H1 (cell line): ENCODE measurements around the gene ASTN1. TPM values are rescaled to one million over a fixed set of nuclear protein-coding genes. Genes with fewer than 3 reads are reported as not detected.

Experiments
- CTCF ChIA-PET: fragments of 300-600 bp; sonication (Branson Sonifier 250); formaldehyde crosslinking; loops from one replicate; lab custom pipeline; 2021; ENCODE audit not compliant: partially characterized antibody; lab: Charles Lee
- POLR2A ChIA-PET: fragments of 300-600 bp; sonication (Branson Sonifier 250); formaldehyde crosslinking; loops from one replicate; lab custom pipeline; 2021; ENCODE audit warnings: inconsistent platforms; ENCODE audit not compliant: partially characterized antibody; lab: Charles Lee
- DNase-seq, 2 experiments: peaks; one replicate each; pipeline versions ENCODE4 v3.0.0 to v3.0.0-alpha.2; 2010 to 2022; ENCODE audit warnings: low spot score in 2 of 2, low read depth in 1 of 2, mixed read lengths in 1 of 2
- FAIRE-seq: peaks from 2 replicates; lab custom pipeline; 2011; peaks lifted over from hg19 to GRCh38; lab: Jason Lieb, UNC
- H2AFZ ChIP-seq: 2 replicates; pipeline ENCODE4 v1.8.1; 2012; ENCODE audit warnings: low read length, inconsistent platforms
- H2AK5ac ChIP-seq: 2 replicates; pipeline ENCODE4 v1.6.1; 2013; ENCODE audit warnings: low read depth, low read length
- H2BK120ac ChIP-seq: replicated peaks from 2 replicates; pipeline ENCODE3; 2013; ENCODE audit warnings: low read depth, low read length, inconsistent platforms
- H2BK12ac ChIP-seq: 2 replicates; pipeline ENCODE4 v1.6.1; 2013; ENCODE audit warnings: low read depth, low read length
- H2BK15ac ChIP-seq: 2 replicates; pipeline ENCODE4 v1.6.1; 2013; ENCODE audit warnings: low read length
- H2BK20ac ChIP-seq: 2 replicates; pipeline ENCODE4 v1.6.1; 2013; ENCODE audit warnings: low read length
- H2BK5ac ChIP-seq: 2 replicates; pipeline ENCODE4 v1.6.1; 2013; ENCODE audit warnings: low read depth, low read length
- H3K14ac ChIP-seq: 2 replicates; pipeline ENCODE4 v1.6.1; 2013; ENCODE audit warnings: inconsistent platforms; ENCODE audit not compliant: insufficient read length
- H3K18ac ChIP-seq: 2 replicates; pipeline ENCODE4 v1.6.1; 2013; ENCODE audit warnings: low read length; ENCODE audit errors: extremely low read depth
- H3K23ac ChIP-seq: 2 replicates; pipeline ENCODE4 v1.6.1; 2013; ENCODE audit warnings: inconsistent platforms; ENCODE audit not compliant: insufficient read length
- H3K23me2 ChIP-seq: 2 replicates; pipeline ENCODE4 v1.6.1; 2013; ENCODE audit warnings: low read depth, low read length
- H3K27ac ChIP-seq: 2 replicates; pipeline ENCODE4 v1.6.1; 2011; ENCODE audit warnings: low read depth, low read length, inconsistent platforms
- H3K27me3 ChIP-seq, 4 experiments: replicated peaks in 1 of 4; 1 replicate in 1 of 4; 2 replicates in 3 of 4; pipeline versions ENCODE4 v1.6.1 to v1.8.1; 2011 to 2013; ENCODE audit warnings: low read length in 3 of 4, mild to moderate bottlenecking in 3 of 4, inconsistent platforms in 2 of 4, mixed read lengths in 2 of 4, moderate library complexity in 1 of 4; ENCODE audit not compliant: control insufficient read depth in 3 of 4, insufficient read depth in 3 of 4; ENCODE audit errors: extremely low read depth in 1 of 4
- H3K36me3 ChIP-seq, 4 experiments: 2 replicates each; pipeline versions ENCODE4 v1.6.1 to v1.8.1; 2011 to 2013; ENCODE audit warnings: mild to moderate bottlenecking in 4 of 4, low read length in 3 of 4, moderate library complexity in 2 of 4, control low read depth in 1 of 4, inconsistent platforms in 1 of 4; ENCODE audit not compliant: insufficient read depth in 4 of 4, control insufficient read depth in 2 of 4
- H3K4ac ChIP-seq: replicated peaks from 2 replicates; pipeline ENCODE3; 2013; ENCODE audit warnings: low read length, low read depth, mixed read lengths, inconsistent platforms; ENCODE audit not compliant: insufficient read length
- H3K4me1 ChIP-seq, 4 experiments: replicated peaks in 1 of 4; 1 replicate in 1 of 4; 2 replicates in 3 of 4; pipeline versions ENCODE4 v1.6.1 to v1.8.1; 2011 to 2013; ENCODE audit warnings: low read length in 3 of 4, inconsistent platforms in 2 of 4, mixed read lengths in 1 of 4; ENCODE audit not compliant: insufficient read depth in 4 of 4, control insufficient read depth in 3 of 4
- H3K4me2 ChIP-seq, 2 experiments: 2 replicates each; pipeline versions ENCODE4 v1.6.1 to v1.8.1; 2011 to 2013; ENCODE audit warnings: low read depth in 2 of 2, low read length in 2 of 2, control low read depth in 1 of 2, inconsistent platforms in 1 of 2, mild to moderate bottlenecking in 1 of 2; ENCODE audit not compliant: insufficient read depth in 1 of 2
- H3K4me3 ChIP-seq, 4 experiments: fragments of 200-600, 300-600 bp in 1 of 4; sonication (generic), shearing (Covaris generic), sonication (Bioruptor Twin) in 1 of 4; 2 replicates each; pipeline versions ENCODE4 v1.5.1 to v1.8.1; 2011 to 2016; ENCODE audit warnings: low read length in 4 of 4, low read depth in 3 of 4, control low read depth in 2 of 4, inconsistent platforms in 2 of 4, mild to moderate bottlenecking in 2 of 4, mixed read lengths in 1 of 4, moderate library complexity in 1 of 4; ENCODE audit not compliant: insufficient read depth in 2 of 4; ENCODE audit errors: extremely low read depth in 1 of 4
- H3K56ac ChIP-seq: replicated peaks from 2 replicates; pipeline ENCODE3; 2013; ENCODE audit warnings: low read depth, mild to moderate bottlenecking, mixed read lengths, low read length, inconsistent platforms; ENCODE audit not compliant: insufficient read length
- H3K79me1 ChIP-seq: 2 replicates; pipeline ENCODE4 v1.6.1; 2013; ENCODE audit warnings: low read depth, low read length, control low read depth
- H3K79me2 ChIP-seq, 2 experiments: 2 replicates each; pipeline versions ENCODE4 v1.6.1 to v1.8.1; 2012 to 2013; ENCODE audit warnings: low read length in 2 of 2, mild to moderate bottlenecking in 2 of 2, inconsistent platforms in 1 of 2; ENCODE audit not compliant: insufficient read depth in 2 of 2, control insufficient read depth in 1 of 2
- H3K9ac ChIP-seq, 4 experiments: replicated peaks in 1 of 4; 1 replicate in 1 of 4; 2 replicates in 3 of 4; pipeline versions ENCODE4 v1.6.1 to v1.8.1; 2011 to 2013; ENCODE audit warnings: low read depth in 3 of 4, low read length in 3 of 4, control low read depth in 2 of 4, mild to moderate bottlenecking in 2 of 4, moderate library complexity in 2 of 4, inconsistent platforms in 1 of 4; ENCODE audit errors: extremely low read depth in 1 of 4
- H3K9me3 ChIP-seq, 2 experiments: 2 replicates each; pipeline versions ENCODE4 v1.6.1 to v1.8.1; 2012 to 2013; ENCODE audit warnings: mild to moderate bottlenecking in 2 of 2, moderate library complexity in 2 of 2, control low read depth in 1 of 2, inconsistent platforms in 1 of 2, low read depth in 1 of 2, low read length in 1 of 2, mixed read lengths in 1 of 2; ENCODE audit not compliant: insufficient read depth in 2 of 2
- H4K20me1 ChIP-seq, 2 experiments: replicated peaks in 1 of 2; 2 replicates each; pipeline versions ENCODE3 to v1.8.1; 2011 to 2013; ENCODE audit warnings: inconsistent platforms in 2 of 2, low read length in 2 of 2, mild to moderate bottlenecking in 1 of 2; ENCODE audit not compliant: insufficient read depth in 2 of 2, control insufficient read depth in 1 of 2
- H4K5ac ChIP-seq: 2 replicates; pipeline ENCODE4 v1.6.1; 2013; ENCODE audit warnings: low read length, low read depth, mixed read lengths, inconsistent platforms; ENCODE audit not compliant: insufficient read length
- H4K8ac ChIP-seq: 2 replicates; pipeline ENCODE4 v1.8.0; 2013; ENCODE audit warnings: mild to moderate bottlenecking, moderate library complexity, low read length, inconsistent platforms; ENCODE audit not compliant: insufficient read depth; ENCODE audit errors: extremely low read depth
- H4K91ac ChIP-seq: replicated peaks from 2 replicates; pipeline ENCODE3; 2013; ENCODE audit warnings: low read length, mixed read lengths, inconsistent platforms; ENCODE audit not compliant: insufficient read length
- POU5F1 ChIP-seq: IDR thresholded peaks from 2 replicates; pipeline ENCODE4 v1.6.1; 2011; ENCODE audit warnings: low read depth, mild to moderate bottlenecking, low read length, moderate library complexity
- RAD21 ChIP-seq, 2 experiments: IDR thresholded peaks in 1 of 2; conservative IDR thresholded peaks in 1 of 2; 2 replicates each; pipeline ENCODE4 v1.6.1; 2011; ENCODE audit warnings: low read depth in 2 of 2, low read length in 2 of 2, improper control_type of control experiment in 1 of 2, inconsistent platforms in 1 of 2, mild to moderate bottlenecking in 1 of 2, moderate library complexity in 1 of 2
- TEAD4 ChIP-seq: IDR thresholded peaks from 2 replicates; pipeline ENCODE4 v1.6.1; 2012; ENCODE audit warnings: low read depth, low read length, inconsistent platforms, mixed read lengths
- WGBS, 2 experiments: shearing (Covaris generic) in 1 of 2; methylation state at CpG; one replicate each; pipeline versions ENCODE4 v1.1.6 to v1.1.7; 2013 to 2015; ENCODE audit warnings: low lambda C conversion rate in 2 of 2, mixed read lengths in 2 of 2, inconsistent platforms in 1 of 2, low coverage in 1 of 2, missing lambda C conversion rate in 1 of 2; ENCODE audit not compliant: insufficient replicate concordance in 2 of 2, insufficient coverage in 1 of 2, insufficient read length in 1 of 2; ENCODE audit errors: extremely low coverage in 1 of 2, missing lambda C conversion rate in 1 of 2; 5-methylcytosine and 5-hydroxymethylcytosine counted together
- polyA plus RNA-seq, 7 experiments: library from polyadenylated mRNA; depleted of rRNA in 3 of 7; stranded (reverse) in 5 of 7; unstranded in 2 of 7; fragments of >200 nt in 5 of 7; fragments of 200-250 nt in 2 of 7; gene quantifications; 1 replicate in 5 of 7; 2 replicates in 1 of 7; 4 replicates in 1 of 7; pipeline versions ENCODE4 v1.2.1 to v1.2.3, GENCODE V29; 2011 to 2013; ENCODE audit warnings: missing spikeins in 2 of 7, mixed read lengths in 2 of 7
- total RNA-seq: library from RNA; stranded (reverse); fragmentation: NEBNext Ultra II Directional; extraction: Animal tissue kit (Norgen Biotek cat#: 25700); gene quantifications from 2 replicates; pipeline ENCODE4 v1.2.1, GENCODE V29; 2021
- TF ChIP-seq, protein P1 (sequence below), 3 experiments: IDR thresholded peaks; 1 replicate in 2 of 3; 2 replicates in 1 of 3; pipeline versions ENCODE4 v1.5.1 to v1.6.1; 2011; ENCODE audit warnings: low read length in 3 of 3, mild to moderate bottlenecking in 3 of 3, inconsistent platforms in 2 of 3, low read depth in 1 of 3, moderate library complexity in 1 of 3; ENCODE audit not compliant: insufficient read depth in 1 of 3; ENCODE audit errors: control extremely low read depth in 1 of 3

ASTN1 gene
- total and polyA plus RNA-seq, 2 of the 8 experiments (the other 6 are each of a cell fraction or from before 2014, with no cell fraction given): 2.9 to 4.1 TPM

- H3K4me3 ChIP-seq: no peak overlapping the region
- no peak overlapping the region for H2AFZ ChIP-seq
- H3K9me3 ChIP-seq: no peaks in the 10 kb centered on the region
- no peak overlapping the region for H3K4me2 ChIP-seq
- no peaks in the 10 kb centered on the region for H3K36me3 ChIP-seq
- H4K8ac ChIP-seq: no peak overlapping the region
- no peak overlapping the region for H3K4ac ChIP-seq
- WGBS, 2 experiments: 83% methylated on average over 4 of the region's 4 CpGs; no CpG with 5 or more reads in 1 of the 2 experiments
- TF ChIP-seq POU5F1 (no peak), RAD21 (IDR thresholded peaks at IDR 0.05 in 1 of 2, conservative IDR thresholded peaks at IDR 0.05 in 1 of 2; ENCODE audit: low read depth in 2 of 2, low read length in 2 of 2) (peak; percentile 87 to 90), TEAD4 (peak; percentile 29; the same call in 1 of the 2 replicates)
- TF ChIP-seq, protein P1, sequence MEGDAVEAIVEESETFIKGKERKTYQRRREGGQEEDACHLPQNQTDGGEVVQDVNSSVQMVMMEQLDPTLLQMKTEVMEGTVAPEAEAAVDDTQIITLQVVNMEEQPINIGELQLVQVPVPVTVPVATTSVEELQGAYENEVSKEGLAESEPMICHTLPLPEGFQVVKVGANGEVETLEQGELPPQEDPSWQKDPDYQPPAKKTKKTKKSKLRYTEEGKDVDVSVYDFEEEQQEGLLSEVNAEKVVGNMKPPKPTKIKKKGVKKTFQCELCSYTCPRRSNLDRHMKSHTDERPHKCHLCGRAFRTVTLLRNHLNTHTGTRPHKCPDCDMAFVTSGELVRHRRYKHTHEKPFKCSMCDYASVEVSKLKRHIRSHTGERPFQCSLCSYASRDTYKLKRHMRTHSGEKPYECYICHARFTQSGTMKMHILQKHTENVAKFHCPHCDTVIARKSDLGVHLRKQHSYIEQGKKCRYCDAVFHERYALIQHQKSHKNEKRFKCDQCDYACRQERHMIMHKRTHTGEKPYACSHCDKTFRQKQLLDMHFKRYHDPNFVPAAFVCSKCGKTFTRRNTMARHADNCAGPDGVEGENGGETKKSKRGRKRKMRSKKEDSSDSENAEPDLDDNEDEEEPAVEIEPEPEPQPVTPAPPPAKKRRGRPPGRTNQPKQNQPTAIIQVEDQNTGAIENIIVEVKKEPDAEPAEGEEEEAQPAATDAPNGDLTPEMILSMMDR (IDR thresholded peaks at IDR 0.05; ENCODE audit: control extremely low read depth in 1 of 3, insufficient read depth in 1 of 3, low read depth in 1 of 3, low read length in 3 of 3): peak in 2 of 3 experiments; percentile 53 to 65; a peak in 3 of 4 replicates
- no peak overlapping the region for H3K14ac ChIP-seq
- H3K4me1 ChIP-seq: no peaks in the 10 kb centered on the region
- H3K27ac ChIP-seq: no peak overlapping the region
- H3K56ac ChIP-seq: no peak overlapping the region
- H3K23me2 ChIP-seq: no peaks in the 10 kb centered on the region
- DNase-seq: no peak
- H3K27me3 ChIP-seq: no peaks in the 10 kb centered on the region
- CTCF ChIA-PET: interaction anchor here (0.6 to 9.0 kb wide), 25 partner anchors 11 to 1692 kb away, joined by 3 to 88 read pairs (median 3); no protein-coding TSS in a partner anchor
- H4K20me1 ChIP-seq: no peaks in the 10 kb centered on the region
- no peak overlapping the region for H3K18ac ChIP-seq
- H2AK5ac ChIP-seq: no peak overlapping the region
- no peaks in the 10 kb centered on the region for H3K79me1 ChIP-seq
- peak; percentile 78 for FAIRE-seq
- no peak overlapping the region for H2BK12ac ChIP-seq
- no peak overlapping the region for H4K5ac ChIP-seq
- no peak overlapping the region for H4K91ac ChIP-seq
- H3K79me2 ChIP-seq: no peaks in the 10 kb centered on the region
- H2BK120ac ChIP-seq: no peak overlapping the region
- POLR2A ChIA-PET: no interaction called here
- no peak overlapping the region for H3K9ac ChIP-seq
- no peak overlapping the region for H2BK15ac ChIP-seq
- no peak overlapping the region for H2BK5ac ChIP-seq
- no peak overlapping the region for H3K23ac ChIP-seq
- H2BK20ac ChIP-seq: no peak overlapping the region
Measured at GRCh38 chr1:176843352-176844297, 320.9 kb downstream of the ASTN1 start.
